ENCODE results near the gene HIP1. TPM values are rescaled to one million over a fixed set of nuclear protein-coding genes. Genes with fewer than 3 reads are reported as not detected.

Gene HIP1
- total RNA-seq, 1 experiment from 2014 or later = 43.3 TPM

GRCh38 chr7:75679060-75679459 lies 59.7 kb downstream of the HIP1 start:
- DNase-seq (ENCODE audit: low read depth, low spot score) = no peak
- no peaks in the 10 kb centered on the region for H3K27me3 ChIP-seq (ENCODE audit: control insufficient read depth, insufficient read depth, low read length)
- ChIA-PET CTCF (no interaction called here), POLR2A (no interaction called here)
- H3K4me3 ChIP-seq (ENCODE audit: low read depth in 2 of 2, low read length in 2 of 2) = no peak overlapping the region
- in situ Hi-C loops (cut with HindIII; ENCODE audit: low pct_unique_long_range_greater_than_20kb, low sequenced_read_pairs) (no loop called here), intact Hi-C loops (cut with micrococcal nuclease; ENCODE audit: unreplicated experiment) (no loop called here)
- ATAC-seq = no peak
- TF ChIP-seq TCF7L2 (IDR thresholded peaks at IDR 0.05; ENCODE audit: low read depth, low read length) = no peak
- no peaks in the 10 kb centered on the region for H3K4me1 ChIP-seq (ENCODE audit: control insufficient read depth, insufficient read depth, low read length)
- no peaks in the 10 kb centered on the region for H3K36me3 ChIP-seq (ENCODE audit: control insufficient read depth, insufficient read depth, low read length)
- no peaks in the 10 kb centered on the region for H3K9me3 ChIP-seq (ENCODE audit: control insufficient read depth, insufficient read depth, low read depth, low read length)
- H3K27ac ChIP-seq (ENCODE audit: low read length) = no peak overlapping the region
- BruUV-seq (replicated peaks) = no TSS peak

DNA sequence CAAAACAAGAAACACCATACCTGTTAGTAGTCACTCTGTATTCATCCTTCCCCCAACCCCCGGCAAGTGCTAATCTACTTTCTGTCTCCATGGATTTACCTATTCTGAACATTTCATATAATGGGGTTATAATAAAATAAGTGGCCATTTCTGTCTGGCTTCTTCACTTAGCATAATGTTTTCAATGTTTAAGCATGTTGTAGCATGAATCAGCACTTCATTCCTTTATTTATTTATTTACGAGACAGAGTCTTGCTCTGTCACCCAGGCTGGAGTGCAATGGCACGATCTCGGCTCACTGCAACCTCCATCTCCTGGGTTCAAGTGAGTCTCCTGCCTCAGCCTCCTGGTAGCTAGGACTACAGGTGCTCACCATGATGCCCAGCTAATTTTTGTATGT lies 69.2 kb downstream of the HIP1 start:
- H3K27ac ChIP-seq (ENCODE audit: low read length) = no peak overlapping the region
- ChIA-PET CTCF (no interaction called here), POLR2A (no interaction called here)
- no peak overlapping the region for H3K4me3 ChIP-seq (ENCODE audit: low read depth in 2 of 2, low read length in 2 of 2)
- ATAC-seq (no peak), DNase-seq (ENCODE audit: low read depth, low spot score) (no peak)
- in situ Hi-C loops (cut with HindIII; ENCODE audit: low pct_unique_long_range_greater_than_20kb, low sequenced_read_pairs) = no loop called here
- BruUV-seq (replicated peaks) = no TSS peak
- TF ChIP-seq, protein P1, sequence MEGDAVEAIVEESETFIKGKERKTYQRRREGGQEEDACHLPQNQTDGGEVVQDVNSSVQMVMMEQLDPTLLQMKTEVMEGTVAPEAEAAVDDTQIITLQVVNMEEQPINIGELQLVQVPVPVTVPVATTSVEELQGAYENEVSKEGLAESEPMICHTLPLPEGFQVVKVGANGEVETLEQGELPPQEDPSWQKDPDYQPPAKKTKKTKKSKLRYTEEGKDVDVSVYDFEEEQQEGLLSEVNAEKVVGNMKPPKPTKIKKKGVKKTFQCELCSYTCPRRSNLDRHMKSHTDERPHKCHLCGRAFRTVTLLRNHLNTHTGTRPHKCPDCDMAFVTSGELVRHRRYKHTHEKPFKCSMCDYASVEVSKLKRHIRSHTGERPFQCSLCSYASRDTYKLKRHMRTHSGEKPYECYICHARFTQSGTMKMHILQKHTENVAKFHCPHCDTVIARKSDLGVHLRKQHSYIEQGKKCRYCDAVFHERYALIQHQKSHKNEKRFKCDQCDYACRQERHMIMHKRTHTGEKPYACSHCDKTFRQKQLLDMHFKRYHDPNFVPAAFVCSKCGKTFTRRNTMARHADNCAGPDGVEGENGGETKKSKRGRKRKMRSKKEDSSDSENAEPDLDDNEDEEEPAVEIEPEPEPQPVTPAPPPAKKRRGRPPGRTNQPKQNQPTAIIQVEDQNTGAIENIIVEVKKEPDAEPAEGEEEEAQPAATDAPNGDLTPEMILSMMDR (IDR thresholded peaks at IDR 0.05) = no peak
- TF ChIP-seq SIN3A (IDR thresholded peaks at IDR 0.05; ENCODE audit: borderline replicate concordance, insufficient read depth, low read depth, low read length) = no peak
- TF ChIP-seq, protein P2, sequence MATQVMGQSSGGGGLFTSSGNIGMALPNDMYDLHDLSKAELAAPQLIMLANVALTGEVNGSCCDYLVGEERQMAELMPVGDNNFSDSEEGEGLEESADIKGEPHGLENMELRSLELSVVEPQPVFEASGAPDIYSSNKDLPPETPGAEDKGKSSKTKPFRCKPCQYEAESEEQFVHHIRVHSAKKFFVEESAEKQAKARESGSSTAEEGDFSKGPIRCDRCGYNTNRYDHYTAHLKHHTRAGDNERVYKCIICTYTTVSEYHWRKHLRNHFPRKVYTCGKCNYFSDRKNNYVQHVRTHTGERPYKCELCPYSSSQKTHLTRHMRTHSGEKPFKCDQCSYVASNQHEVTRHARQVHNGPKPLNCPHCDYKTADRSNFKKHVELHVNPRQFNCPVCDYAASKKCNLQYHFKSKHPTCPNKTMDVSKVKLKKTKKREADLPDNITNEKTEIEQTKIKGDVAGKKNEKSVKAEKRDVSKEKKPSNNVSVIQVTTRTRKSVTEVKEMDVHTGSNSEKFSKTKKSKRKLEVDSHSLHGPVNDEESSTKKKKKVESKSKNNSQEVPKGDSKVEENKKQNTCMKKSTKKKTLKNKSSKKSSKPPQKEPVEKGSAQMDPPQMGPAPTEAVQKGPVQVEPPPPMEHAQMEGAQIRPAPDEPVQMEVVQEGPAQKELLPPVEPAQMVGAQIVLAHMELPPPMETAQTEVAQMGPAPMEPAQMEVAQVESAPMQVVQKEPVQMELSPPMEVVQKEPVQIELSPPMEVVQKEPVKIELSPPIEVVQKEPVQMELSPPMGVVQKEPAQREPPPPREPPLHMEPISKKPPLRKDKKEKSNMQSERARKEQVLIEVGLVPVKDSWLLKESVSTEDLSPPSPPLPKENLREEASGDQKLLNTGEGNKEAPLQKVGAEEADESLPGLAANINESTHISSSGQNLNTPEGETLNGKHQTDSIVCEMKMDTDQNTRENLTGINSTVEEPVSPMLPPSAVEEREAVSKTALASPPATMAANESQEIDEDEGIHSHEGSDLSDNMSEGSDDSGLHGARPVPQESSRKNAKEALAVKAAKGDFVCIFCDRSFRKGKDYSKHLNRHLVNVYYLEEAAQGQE (IDR thresholded peaks at IDR 0.05; ENCODE audit: insufficient read depth in 1 of 2, low read depth in 2 of 2, low read length in 1 of 2) = no peak
- no peak for TF ChIP-seq POLR2AphosphoS5 (IDR thresholded peaks at IDR 0.05; ENCODE audit: low read depth, low read length)
- TF ChIP-seq TCF7L2 (IDR thresholded peaks at IDR 0.05; ENCODE audit: low read depth, low read length) = no peak
- no peaks in the 10 kb centered on the region for H3K27me3 ChIP-seq (ENCODE audit: control insufficient read depth, insufficient read depth, low read length)
- no peaks in the 10 kb centered on the region for H3K9me3 ChIP-seq (ENCODE audit: control insufficient read depth, insufficient read depth, low read depth, low read length)
- no peaks in the 10 kb centered on the region for H3K4me1 ChIP-seq (ENCODE audit: control insufficient read depth, insufficient read depth, low read length)
- H3K36me3 ChIP-seq (ENCODE audit: control insufficient read depth, insufficient read depth, low read length) = no peaks in the 10 kb centered on the region
- intact Hi-C loops (cut with micrococcal nuclease; ENCODE audit: unreplicated experiment) = no loop called here

GRCh38 chr7:75667938-75668337 lies 70.8 kb downstream of the HIP1 start:
- POLR2A ChIA-PET = no interaction called here
- H3K27ac ChIP-seq (ENCODE audit: low read length) = no peak overlapping the region
- H3K4me3 ChIP-seq (ENCODE audit: low read depth in 2 of 2, low read length in 2 of 2) = no peak overlapping the region
- CTCF ChIA-PET = no interaction called here
- in situ Hi-C loops (cut with HindIII; ENCODE audit: low pct_unique_long_range_greater_than_20kb, low sequenced_read_pairs) = no loop called here
- ATAC-seq (no peak), DNase-seq (ENCODE audit: low read depth, low spot score) (no peak)
- no peaks in the 10 kb centered on the region for H3K27me3 ChIP-seq (ENCODE audit: control insufficient read depth, insufficient read depth, low read length)
- H3K4me1 ChIP-seq (ENCODE audit: control insufficient read depth, insufficient read depth, low read length) = no peaks in the 10 kb centered on the region
- no TSS peak for BruUV-seq (replicated peaks)
- intact Hi-C loops (cut with micrococcal nuclease; ENCODE audit: unreplicated experiment) = no loop called here
- H3K9me3 ChIP-seq (ENCODE audit: control insufficient read depth, insufficient read depth, low read depth, low read length) = no peaks in the 10 kb centered on the region
- no peaks in the 10 kb centered on the region for H3K36me3 ChIP-seq (ENCODE audit: control insufficient read depth, insufficient read depth, low read length)
- TF ChIP-seq, protein P2 (IDR thresholded peaks at IDR 0.05; ENCODE audit: insufficient read depth in 1 of 2, low read depth in 2 of 2, low read length in 1 of 2) = no peak
